Measurements from ENCODE around the gene MYO1B. TPM values are rescaled to one million over a fixed set of nuclear protein-coding genes. Genes with fewer than 3 reads are reported as not detected.
A peak's percentile ranks its signal among the peaks of the same experiment; 100 is the strongest.

The MYO1B gene
- total and polyA plus RNA-seq, 5 donors from 2014 or later: not detected

GRCh38 chr2:191358325-191359025 is 113.3 kb downstream of the MYO1B start:
- Mint-ChIP-seq H3K36me3 (no peaks in the 10 kb centered on the region), H3K9me3 (no peaks in the 10 kb centered on the region), H3K27ac (no peak overlapping the region), H3K4me1 (no peaks in the 10 kb centered on the region), H3K4me3 (no peak overlapping the region), H3K27me3 (peaks cover 14% of the 10 kb centered on the region)
- H3K36me3 ChIP-seq (ENCODE audit: control insufficient read depth, insufficient read depth, low read length): no peaks in the 10 kb centered on the region
- no peaks in the 10 kb centered on the region for H3K27me3 ChIP-seq (ENCODE audit: control insufficient read depth, insufficient read depth, low read length)
- H3K4me3 ChIP-seq (ENCODE audit: low read depth, low read length): no peak overlapping the region
- H3K9me3 ChIP-seq (ENCODE audit: control insufficient read depth in 2 of 2, low read length in 2 of 2): no peaks in the 10 kb centered on the region
- ATAC-seq (ENCODE audit: low read depth in 2 of 2): no peak
- DNase-seq: no peak
- no peaks in the 10 kb centered on the region for H3K4me1 ChIP-seq (ENCODE audit: control insufficient read depth, insufficient read depth, low read length, poor library complexity, severe bottlenecking)
- no peak overlapping the region for H3K27ac ChIP-seq (ENCODE audit: insufficient read depth, low read length, poor library complexity, severe bottlenecking)

GRCh38 chr2:191359133-191359532 is 113.9 kb downstream of the MYO1B start:
- H3K4me1 ChIP-seq (ENCODE audit: control insufficient read depth, insufficient read depth, low read length, poor library complexity, severe bottlenecking): no peaks in the 10 kb centered on the region
- Mint-ChIP-seq H3K4me1 (no peaks in the 10 kb centered on the region), H3K27me3 (peaks cover 12% of the 10 kb centered on the region), H3K9me3 (no peaks in the 10 kb centered on the region), H3K27ac (no peak overlapping the region), H3K4me3 (no peak overlapping the region), H3K36me3 (no peaks in the 10 kb centered on the region)
- H3K9me3 ChIP-seq (ENCODE audit: control insufficient read depth in 2 of 2, low read length in 2 of 2): no peaks in the 10 kb centered on the region
- no peak overlapping the region for H3K27ac ChIP-seq (ENCODE audit: insufficient read depth, low read length, poor library complexity, severe bottlenecking)
- no peak for DNase-seq
- no peaks in the 10 kb centered on the region for H3K27me3 ChIP-seq (ENCODE audit: control insufficient read depth, insufficient read depth, low read length)
- H3K36me3 ChIP-seq (ENCODE audit: control insufficient read depth, insufficient read depth, low read length): no peaks in the 10 kb centered on the region
- no peak for ATAC-seq (ENCODE audit: low read depth in 2 of 2)
- no peak overlapping the region for H3K4me3 ChIP-seq (ENCODE audit: low read depth, low read length)

GRCh38 chr2:191360918-191361317 is 115.7 kb downstream of the MYO1B start:
- peaks cover 12% of the 10 kb centered on the region for H3K27me3 Mint-ChIP-seq
- Histone ChIP-seq H3K4me3 (ENCODE audit: low read depth, low read length) (no peak overlapping the region), H3K27me3 (ENCODE audit: control insufficient read depth, insufficient read depth, low read length) (no peaks in the 10 kb centered on the region), H3K9me3 (ENCODE audit: control insufficient read depth in 2 of 2, low read length in 2 of 2) (no peaks in the 10 kb centered on the region), H3K27ac (ENCODE audit: insufficient read depth, low read length, poor library complexity, severe bottlenecking) (no peak overlapping the region), H3K4me1 (ENCODE audit: control insufficient read depth, insufficient read depth, low read length, poor library complexity, severe bottlenecking) (no peaks in the 10 kb centered on the region), H3K36me3 (ENCODE audit: control insufficient read depth, insufficient read depth, low read length) (no peaks in the 10 kb centered on the region)
- ATAC-seq (ENCODE audit: low read depth in 2 of 2): no peak
- H3K36me3 Mint-ChIP-seq: no peaks in the 10 kb centered on the region
- no peak for DNase-seq
- H3K9me3 Mint-ChIP-seq: no peaks in the 10 kb centered on the region
- H3K4me1 Mint-ChIP-seq: no peaks in the 10 kb centered on the region
- H3K27ac Mint-ChIP-seq: no peak overlapping the region
- no peak overlapping the region for H3K4me3 Mint-ChIP-seq

GRCh38 chr2:191362841-191363240 is 117.6 kb downstream of the MYO1B start:
- no peak overlapping the region for H3K27ac ChIP-seq (ENCODE audit: insufficient read depth, low read length, poor library complexity, severe bottlenecking)
- no peaks in the 10 kb centered on the region for H3K27me3 ChIP-seq (ENCODE audit: control insufficient read depth, insufficient read depth, low read length)
- H3K36me3 ChIP-seq (ENCODE audit: control insufficient read depth, insufficient read depth, low read length): no peaks in the 10 kb centered on the region
- H3K27me3 Mint-ChIP-seq: peaks cover 12% of the 10 kb centered on the region
- no peaks in the 10 kb centered on the region for H3K4me1 Mint-ChIP-seq
- H3K9me3 ChIP-seq (ENCODE audit: control insufficient read depth in 2 of 2, low read length in 2 of 2): no peaks in the 10 kb centered on the region
- H3K27ac Mint-ChIP-seq: no peak overlapping the region
- H3K4me1 ChIP-seq (ENCODE audit: control insufficient read depth, insufficient read depth, low read length, poor library complexity, severe bottlenecking): no peaks in the 10 kb centered on the region
- DNase-seq (no peak), ATAC-seq (ENCODE audit: low read depth in 2 of 2) (no peak)
- no peaks in the 10 kb centered on the region for H3K36me3 Mint-ChIP-seq
- H3K4me3 Mint-ChIP-seq: no peak overlapping the region
- no peaks in the 10 kb centered on the region for H3K9me3 Mint-ChIP-seq
- no peak overlapping the region for H3K4me3 ChIP-seq (ENCODE audit: low read depth, low read length)

- Mint-ChIP-seq H3K4me3 (no peak overlapping the region), H3K36me3 (no peaks in the 10 kb centered on the region), H3K9me3 (no peaks in the 10 kb centered on the region), H3K27ac (no peak overlapping the region), H3K4me1 (no peaks in the 10 kb centered on the region), H3K27me3 (peaks cover 12% of the 10 kb centered on the region)
- no peak for DNase-seq
- Histone ChIP-seq H3K27me3 (ENCODE audit: control insufficient read depth, insufficient read depth, low read length) (no peaks in the 10 kb centered on the region), H3K27ac (ENCODE audit: insufficient read depth, low read length, poor library complexity, severe bottlenecking) (no peak overlapping the region), H3K9me3 (ENCODE audit: control insufficient read depth in 2 of 2, low read length in 2 of 2) (no peaks in the 10 kb centered on the region), H3K4me1 (ENCODE audit: control insufficient read depth, insufficient read depth, low read length, poor library complexity, severe bottlenecking) (no peaks in the 10 kb centered on the region), H3K4me3 (ENCODE audit: low read depth, low read length) (no peak overlapping the region), H3K36me3 (ENCODE audit: control insufficient read depth, insufficient read depth, low read length) (no peaks in the 10 kb centered on the region)
- no peak for ATAC-seq (ENCODE audit: low read depth in 2 of 2)
Observed at GRCh38 chr2:191363267-191363666, 118.1 kb downstream of the MYO1B start.

GRCh38 chr2:191365089-191365488 is 119.9 kb downstream of the MYO1B start:
- Histone ChIP-seq H3K27me3 (ENCODE audit: control insufficient read depth, insufficient read depth, low read length) (no peaks in the 10 kb centered on the region), H3K36me3 (ENCODE audit: control insufficient read depth, insufficient read depth, low read length) (no peaks in the 10 kb centered on the region), H3K4me1 (ENCODE audit: control insufficient read depth, insufficient read depth, low read length, poor library complexity, severe bottlenecking) (no peaks in the 10 kb centered on the region), H3K27ac (ENCODE audit: insufficient read depth, low read length, poor library complexity, severe bottlenecking) (no peak overlapping the region), H3K4me3 (ENCODE audit: low read depth, low read length) (no peak overlapping the region), H3K9me3 (ENCODE audit: control insufficient read depth in 2 of 2, low read length in 2 of 2) (no peaks in the 10 kb centered on the region)
- no peak overlapping the region for H3K27ac Mint-ChIP-seq
- no peaks in the 10 kb centered on the region for H3K4me1 Mint-ChIP-seq
- no peak for ATAC-seq (ENCODE audit: low read depth in 2 of 2)
- H3K9me3 Mint-ChIP-seq: no peaks in the 10 kb centered on the region
- H3K36me3 Mint-ChIP-seq: no peaks in the 10 kb centered on the region
- no peak overlapping the region for H3K4me3 Mint-ChIP-seq
- no peak for DNase-seq
- H3K27me3 Mint-ChIP-seq: peaks cover 5% of the 10 kb centered on the region

GRCh38 chr2:191366199-191366598 is 121.0 kb downstream of the MYO1B start:
- no peak overlapping the region for H3K4me3 Mint-ChIP-seq

GRCh38 chr2:191369034-191369433 is 123.8 kb downstream of the MYO1B start:
- Mint-ChIP-seq H3K36me3 (no peaks in the 10 kb centered on the region), H3K27ac (no peak overlapping the region), H3K9me3 (no peaks in the 10 kb centered on the region), H3K4me1 (no peaks in the 10 kb centered on the region), H3K4me3 (no peak overlapping the region), H3K27me3 (peaks cover 7% of the 10 kb centered on the region)
- Histone ChIP-seq H3K4me1 (ENCODE audit: control insufficient read depth, insufficient read depth, low read length, poor library complexity, severe bottlenecking) (no peaks in the 10 kb centered on the region), H3K4me3 (ENCODE audit: low read depth, low read length) (no peak overlapping the region), H3K27ac (ENCODE audit: insufficient read depth, low read length, poor library complexity, severe bottlenecking) (no peak overlapping the region), H3K36me3 (ENCODE audit: control insufficient read depth, insufficient read depth, low read length) (no peaks in the 10 kb centered on the region), H3K27me3 (ENCODE audit: control insufficient read depth, insufficient read depth, low read length) (peaks cover 4% of the 10 kb centered on the region), H3K9me3 (ENCODE audit: control insufficient read depth in 2 of 2, low read length in 2 of 2) (no peaks in the 10 kb centered on the region)
- no peak for ATAC-seq (ENCODE audit: low read depth in 2 of 2)
- DNase-seq: peak in 1 of 3 donors; percentile 3

More at GRCh38 chr2:191366199-191366598, 121.0 kb downstream of the MYO1B start:
- Histone ChIP-seq H3K4me1 (ENCODE audit: control insufficient read depth, insufficient read depth, low read length, poor library complexity, severe bottlenecking) (no peaks in the 10 kb centered on the region), H3K9me3 (ENCODE audit: control insufficient read depth in 2 of 2, low read length in 2 of 2) (no peaks in the 10 kb centered on the region), H3K36me3 (ENCODE audit: control insufficient read depth, insufficient read depth, low read length) (no peaks in the 10 kb centered on the region), H3K27ac (ENCODE audit: insufficient read depth, low read length, poor library complexity, severe bottlenecking) (no peak overlapping the region), H3K4me3 (ENCODE audit: low read depth, low read length) (no peak overlapping the region), H3K27me3 (ENCODE audit: control insufficient read depth, insufficient read depth, low read length) (no peaks in the 10 kb centered on the region)
- Mint-ChIP-seq H3K36me3 (no peaks in the 10 kb centered on the region), H3K27me3 (peaks cover 1% of the 10 kb centered on the region), H3K9me3 (no peaks in the 10 kb centered on the region), H3K27ac (no peak overlapping the region), H3K4me1 (no peaks in the 10 kb centered on the region)
- DNase-seq (no peak), ATAC-seq (ENCODE audit: low read depth in 2 of 2) (no peak)

Data from CD4-positive, CD25-positive, alpha-beta regulatory T cell (primary cell).